Cardiac muscle cell (in vitro differentiated cells and primary cell): ENCODE results near the gene ZNF385C. TPM values are rescaled to one million over a fixed set of nuclear protein-coding genes. Genes with fewer than 3 reads are reported as not detected.

Experiments
- DNase-seq, 2 donors: peaks; one replicate each; pipeline versions ENCODE4 v3.0.0 to v3.0.0-alpha.2; 2010 to 2017; ENCODE audit warnings: low read depth in 1 of 2, low spot score in 1 of 2
- H3K27ac ChIP-seq: fragments of 200-600 bp; sonication (generic); 2 replicates; pipeline ENCODE4 v1.5.1; 2016
- H3K27me3 ChIP-seq: fragments of 200-600 bp; sonication (generic); 2 replicates; pipeline ENCODE4 v1.6.0; 2016; ENCODE audit warnings: control low read depth
- H3K36me3 ChIP-seq: fragments of 200-600 bp; sonication (generic); 2 replicates; pipeline ENCODE4 v1.5.1; 2016; ENCODE audit warnings: control low read depth
- H3K4me1 ChIP-seq: fragments of 200-600 bp; sonication (generic); 2 replicates; pipeline ENCODE4 v1.8.1; 2017; ENCODE audit warnings: low read depth, mild to moderate bottlenecking, mixed run types
- H3K4me3 ChIP-seq: fragments of 200-600 bp; sonication (generic); 2 replicates; pipeline ENCODE4 v1.5.1; 2016; ENCODE audit warnings: mild to moderate bottlenecking
- H3K9me3 ChIP-seq: fragments of 200-600 bp; sonication (generic); 2 replicates; pipeline ENCODE4 v1.5.1; 2017; ENCODE audit warnings: low read depth, mild to moderate bottlenecking, control low read depth
- polyA plus RNA-seq: library from polyadenylated mRNA; unstranded; fragments of >200 nt; fragmentation: Nextera tagmentation; extraction: Ambion mirVana; gene quantifications from 2 replicates; pipeline ENCODE4 v1.2.1, GENCODE V29; 2016
- total RNA-seq: library from RNA; depleted of rRNA; stranded (reverse); fragments of >200 nt; gene quantifications from 2 replicates; pipeline ENCODE4 v1.2.3, GENCODE V29; 2016
- TF ChIP-seq, protein P1 (sequence below): IDR thresholded peaks from 2 replicates; pipeline ENCODE4 v1.5.1; 2012; ENCODE audit warnings: low read depth, mild to moderate bottlenecking, low read length

Gene ZNF385C
- total and polyA plus RNA-seq, 2 experiments from 2014 or later = 2.1 to 3.0 TPM

GRCh38 chr17:42034059-42034458, 64.2 kb downstream of the ZNF385C start:
- Histone ChIP-seq H3K9me3 (no peaks in the 10 kb centered on the region), H3K4me1 (peaks cover 14% of the 10 kb centered on the region), H3K27me3 (no peaks in the 10 kb centered on the region), H3K27ac (no peak overlapping the region), H3K4me3 (no peak overlapping the region), H3K36me3 (no peaks in the 10 kb centered on the region)
- DNase-seq = no peak
- TF ChIP-seq, protein P1, sequence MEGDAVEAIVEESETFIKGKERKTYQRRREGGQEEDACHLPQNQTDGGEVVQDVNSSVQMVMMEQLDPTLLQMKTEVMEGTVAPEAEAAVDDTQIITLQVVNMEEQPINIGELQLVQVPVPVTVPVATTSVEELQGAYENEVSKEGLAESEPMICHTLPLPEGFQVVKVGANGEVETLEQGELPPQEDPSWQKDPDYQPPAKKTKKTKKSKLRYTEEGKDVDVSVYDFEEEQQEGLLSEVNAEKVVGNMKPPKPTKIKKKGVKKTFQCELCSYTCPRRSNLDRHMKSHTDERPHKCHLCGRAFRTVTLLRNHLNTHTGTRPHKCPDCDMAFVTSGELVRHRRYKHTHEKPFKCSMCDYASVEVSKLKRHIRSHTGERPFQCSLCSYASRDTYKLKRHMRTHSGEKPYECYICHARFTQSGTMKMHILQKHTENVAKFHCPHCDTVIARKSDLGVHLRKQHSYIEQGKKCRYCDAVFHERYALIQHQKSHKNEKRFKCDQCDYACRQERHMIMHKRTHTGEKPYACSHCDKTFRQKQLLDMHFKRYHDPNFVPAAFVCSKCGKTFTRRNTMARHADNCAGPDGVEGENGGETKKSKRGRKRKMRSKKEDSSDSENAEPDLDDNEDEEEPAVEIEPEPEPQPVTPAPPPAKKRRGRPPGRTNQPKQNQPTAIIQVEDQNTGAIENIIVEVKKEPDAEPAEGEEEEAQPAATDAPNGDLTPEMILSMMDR = no peak

- TF ChIP-seq, protein P1 = no peak
- no peak overlapping the region for H3K27ac ChIP-seq
- H3K4me1 ChIP-seq = peaks cover 13% of the 10 kb centered on the region
- H3K27me3 ChIP-seq = no peaks in the 10 kb centered on the region
- H3K36me3 ChIP-seq = no peaks in the 10 kb centered on the region
- H3K9me3 ChIP-seq = no peaks in the 10 kb centered on the region
- no peak for DNase-seq
- no peak overlapping the region for H3K4me3 ChIP-seq
Observed at GRCh38 chr17:42031584-42031983, 66.7 kb downstream of the ZNF385C start.

DNA sequence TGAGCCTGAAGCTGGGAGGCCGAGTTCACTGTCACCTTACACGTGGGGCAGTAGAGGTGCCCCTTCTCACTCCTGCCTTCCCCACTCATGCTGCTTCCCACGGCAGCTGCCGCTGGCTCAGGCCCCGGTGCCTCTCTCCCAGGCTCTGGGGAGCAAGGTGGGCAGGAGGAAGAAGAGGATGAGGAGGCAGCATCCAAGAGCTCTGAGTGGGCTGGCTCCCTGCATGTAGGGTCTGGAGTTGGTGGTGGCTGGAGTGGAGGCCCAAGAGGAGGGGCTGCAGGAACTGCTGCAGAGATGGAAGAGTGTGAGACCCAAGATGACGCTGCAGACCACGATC, 69.5 kb downstream of the ZNF385C start:
- Histone ChIP-seq H3K36me3 (peaks cover 6% of the 10 kb centered on the region), H3K27ac (peak overlapping the region; percentile 16), H3K4me1 (peaks cover 11% of the 10 kb centered on the region), H3K4me3 (no peak overlapping the region), H3K27me3 (no peaks in the 10 kb centered on the region), H3K9me3 (no peaks in the 10 kb centered on the region)
- no peak for DNase-seq
- TF ChIP-seq, protein P1 = no peak

DNA sequence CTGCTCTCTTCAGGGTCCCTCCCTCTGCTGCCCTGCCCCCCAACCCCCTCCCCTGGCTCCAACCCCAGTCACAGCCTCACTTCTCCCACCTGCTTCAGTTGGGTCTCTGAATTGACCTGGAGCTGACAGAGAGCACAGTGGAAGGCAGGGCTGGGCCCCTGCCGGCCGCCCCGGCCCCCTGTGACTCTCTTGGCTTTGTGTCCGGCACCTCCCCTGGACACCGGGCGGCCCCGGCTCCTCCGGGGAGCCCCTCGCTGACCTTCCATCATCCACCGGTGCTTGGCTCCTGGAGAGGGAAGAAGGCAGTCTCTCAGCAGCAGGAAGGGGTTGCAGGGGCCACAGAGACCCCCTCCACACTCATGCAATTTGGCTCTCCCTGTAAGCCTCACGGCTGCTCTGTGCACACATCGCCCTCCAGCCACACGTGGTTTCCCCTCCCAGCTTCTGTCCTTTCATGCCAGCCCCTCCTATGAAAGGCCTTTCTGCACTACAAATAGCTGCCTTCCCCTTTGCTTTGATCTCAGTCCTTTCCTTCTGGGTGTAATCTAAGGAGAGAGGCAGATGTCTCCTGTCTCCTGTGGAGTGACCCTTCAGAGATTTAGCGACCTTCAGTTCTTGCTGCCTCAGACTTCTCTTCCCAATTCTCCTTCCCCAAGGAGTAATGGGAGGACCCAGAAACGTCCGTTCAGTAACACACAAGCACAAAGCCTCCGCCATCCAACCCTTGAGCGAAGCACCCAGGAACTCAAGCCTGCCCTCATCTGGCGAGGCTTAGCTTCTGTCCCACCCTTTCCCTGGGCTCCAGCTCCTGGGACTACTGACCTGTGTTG, 70.1 kb downstream of the ZNF385C start:
- Histone ChIP-seq H3K27ac (peak overlapping the region; percentile 16), H3K9me3 (no peaks in the 10 kb centered on the region), H3K4me3 (no peak overlapping the region), H3K27me3 (no peaks in the 10 kb centered on the region), H3K36me3 (peaks cover 12% of the 10 kb centered on the region), H3K4me1 (peaks cover 11% of the 10 kb centered on the region)
- DNase-seq = peak in 1 of 2 donors; percentile 46
- TF ChIP-seq, protein P1 = peak; percentile 37

DNA sequence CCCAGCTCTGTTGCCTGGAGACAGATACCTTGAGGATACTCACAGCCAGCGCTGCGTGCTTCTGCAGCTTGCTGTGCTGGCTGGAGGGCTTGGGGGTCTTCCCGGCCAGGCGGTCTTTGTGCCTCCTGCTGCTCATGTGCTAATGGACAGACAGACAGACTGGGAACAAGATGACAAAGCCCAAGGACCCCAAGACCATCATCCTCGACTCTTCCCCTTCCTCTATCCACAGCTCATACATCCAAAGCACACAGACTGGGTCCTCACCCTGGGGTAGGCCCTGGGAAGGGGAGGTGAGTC, 70.7 kb downstream of the ZNF385C start:
- peaks cover 17% of the 10 kb centered on the region for H3K36me3 ChIP-seq
- DNase-seq = no peak
- H3K9me3 ChIP-seq = no peaks in the 10 kb centered on the region
- TF ChIP-seq, protein P1 = no peak
- peak overlapping the region; percentile 16 for H3K27ac ChIP-seq
- H3K4me1 ChIP-seq = peaks cover 11% of the 10 kb centered on the region
- no peaks in the 10 kb centered on the region for H3K27me3 ChIP-seq
- H3K4me3 ChIP-seq = no peak overlapping the region
